Urinary bladder (tissue), 4 donors: ENCODE results near the gene CASZ1. TPM values are rescaled to one million over a fixed set of nuclear protein-coding genes. Genes with fewer than 3 reads are reported as not detected.

Experiments used
- DNase-seq: peaks from one replicate; pipeline ENCODE4 v3.0.0-alpha.2; 2015; ENCODE audit errors: extremely low spot score
- H3K27ac ChIP-seq: one replicate; pipeline ENCODE4 v1.5.1; 2013; ENCODE audit warnings: low read depth, mild to moderate bottlenecking, moderate library complexity
- H3K36me3 ChIP-seq: one replicate; pipeline ENCODE4 v1.6.1; 2013; ENCODE audit warnings: mild to moderate bottlenecking, moderate library complexity; ENCODE audit not compliant: insufficient read depth
- H3K4me1 ChIP-seq: one replicate; pipeline ENCODE4 v1.6.1; 2013; ENCODE audit warnings: mild to moderate bottlenecking, moderate library complexity; ENCODE audit not compliant: insufficient read depth
- H3K4me3 ChIP-seq: one replicate; pipeline ENCODE4 v1.5.1; 2013; ENCODE audit warnings: low read depth, low read length
- WGBS: extraction: QIAGEN DNeasy Blood & Tissue Kit; methylation state at CpG from one replicate; pipeline ENCODE4 v1.1.7; 2013; 5-methylcytosine and 5-hydroxymethylcytosine counted together
- polyA plus RNA-seq: library from polyadenylated mRNA; stranded (reverse); fragments of 200-250 nt; gene quantifications from one replicate; pipeline ENCODE4 v1.2.3, GENCODE V29; 2013
- total RNA-seq: library from RNA; depleted of rRNA; stranded (reverse); fragments of >200 nt; gene quantifications from one replicate; pipeline ENCODE4 v1.2.3, GENCODE V29; 2014
- donor health status: healthy with polysubstance abuse.
- donor health status: healthy.

CASZ1 gene
- total and polyA plus RNA-seq, 2 donors, result 10.6 to 19.4 TPM

GRCh38 chr1:10639011-10639774 is 157.3 kb downstream of the CASZ1 start:
- no peak overlapping the region for H3K27ac ChIP-seq

GRCh38 chr1:10638559-10639005 is 157.9 kb downstream of the CASZ1 start:
- Histone ChIP-seq H3K36me3 (no peaks in the 10 kb centered on the region), H3K27ac (peak overlapping the region; percentile 51), H3K4me3 (peak overlapping the region; percentile 32), H3K4me1 (no peaks in the 10 kb centered on the region)
- 29% methylated on average over 57 of the region's 57 CpGs for WGBS
- DNase-seq, result no peak

More at GRCh38 chr1:10639011-10639774, 157.3 kb downstream of the CASZ1 start:
- no peaks in the 10 kb centered on the region for H3K36me3 ChIP-seq
- H3K4me1 ChIP-seq, result no peaks in the 10 kb centered on the region
- peak overlapping the region; percentile 32 for H3K4me3 ChIP-seq
- WGBS, result 44% methylated on average over 108 of the region's 108 CpGs
- no peak for DNase-seq

- no peak for DNase-seq
- Histone ChIP-seq H3K4me3 (peak overlapping the region; percentile 32), H3K27ac (peak overlapping the region; percentile 51), H3K4me1 (no peaks in the 10 kb centered on the region), H3K36me3 (no peaks in the 10 kb centered on the region)
- WGBS, result 25% methylated on average over 29 of the region's 29 CpGs
Observed at GRCh38 chr1:10637834-10638558, 158.4 kb downstream of the CASZ1 start.

- Histone ChIP-seq H3K27ac (no peak overlapping the region), H3K36me3 (no peaks in the 10 kb centered on the region), H3K4me1 (no peaks in the 10 kb centered on the region), H3K4me3 (no peak overlapping the region)
- DNase-seq, result no peak
- 71% methylated on average over 9 of the region's 9 CpGs for WGBS
Observed at GRCh38 chr1:10637400-10637799, 159.0 kb downstream of the CASZ1 start.

- H3K36me3 ChIP-seq, result no peaks in the 10 kb centered on the region
- H3K27ac ChIP-seq, result peak overlapping the region; percentile 69
- H3K4me1 ChIP-seq, result no peaks in the 10 kb centered on the region
- no peak for DNase-seq
- no peak overlapping the region for H3K4me3 ChIP-seq
- WGBS, result 75% methylated on average over 18 of the region's 18 CpGs
Observed at GRCh38 chr1:10635992-10636391, 160.5 kb downstream of the CASZ1 start.

- Histone ChIP-seq H3K27ac (peak overlapping the region; percentile 87), H3K4me3 (no peak overlapping the region), H3K4me1 (no peaks in the 10 kb centered on the region), H3K36me3 (no peaks in the 10 kb centered on the region)
- WGBS, result 26% methylated on average over 23 of the region's 23 CpGs
- DNase-seq, result peak; percentile 53
Observed at GRCh38 chr1:10635085-10635896, 161.2 kb downstream of the CASZ1 start.

- no peaks in the 10 kb centered on the region for H3K4me1 ChIP-seq
- 58% methylated on average over 23 of the region's 23 CpGs for WGBS
- DNase-seq, result no peak
- no peak overlapping the region for H3K4me3 ChIP-seq
- H3K36me3 ChIP-seq, result no peaks in the 10 kb centered on the region
- H3K27ac ChIP-seq, result peak overlapping the region; percentile 87
Observed at GRCh38 chr1:10634428-10635084, 161.9 kb downstream of the CASZ1 start.

GRCh38 chr1:10634075-10634427 is 162.4 kb downstream of the CASZ1 start:
- Histone ChIP-seq H3K4me3 (no peak overlapping the region), H3K27ac (peak overlapping the region; percentile 87), H3K4me1 (no peaks in the 10 kb centered on the region), H3K36me3 (no peaks in the 10 kb centered on the region)
- DNase-seq, result no peak
- WGBS, result 92% methylated on average over 8 of the region's 8 CpGs

- WGBS, result 97% methylated on average over 10 of the region's 10 CpGs
- no peak for DNase-seq
Observed at GRCh38 chr1:10633416-10633815, 163.0 kb downstream of the CASZ1 start.

GRCh38 chr1:10632691-10633090 is 163.8 kb downstream of the CASZ1 start:
- Histone ChIP-seq H3K4me1 (no peaks in the 10 kb centered on the region), H3K36me3 (no peaks in the 10 kb centered on the region), H3K4me3 (no peak overlapping the region), H3K27ac (peak overlapping the region; percentile 51)
- 62% methylated on average over 14 of the region's 14 CpGs for WGBS
- no peak for DNase-seq

More at GRCh38 chr1:10633416-10633815, 163.0 kb downstream of the CASZ1 start:
- Histone ChIP-seq H3K36me3 (no peaks in the 10 kb centered on the region), H3K27ac (no peak overlapping the region), H3K4me3 (no peak overlapping the region), H3K4me1 (no peaks in the 10 kb centered on the region)

- Histone ChIP-seq H3K36me3 (no peaks in the 10 kb centered on the region), H3K4me3 (no peak overlapping the region), H3K27ac (no peak overlapping the region), H3K4me1 (no peaks in the 10 kb centered on the region)
- no peak for DNase-seq
- WGBS, result 57% methylated on average over 14 of the region's 14 CpGs
Observed at GRCh38 chr1:10631811-10632593, 164.4 kb downstream of the CASZ1 start.

GRCh38 chr1:10631121-10631810 is 165.2 kb downstream of the CASZ1 start:
- no peaks in the 10 kb centered on the region for H3K36me3 ChIP-seq
- 87% methylated on average over 20 of the region's 20 CpGs for WGBS
- no peak for DNase-seq
- no peaks in the 10 kb centered on the region for H3K4me1 ChIP-seq
- no peak overlapping the region for H3K4me3 ChIP-seq
- H3K27ac ChIP-seq, result no peak overlapping the region
